Upper lobe of right lung (tissue), 1 donor: ENCODE measurements around the gene ODF2. TPM values are rescaled to one million over a fixed set of nuclear protein-coding genes. Genes with fewer than 3 reads are reported as not detected.
A peak's percentile ranks its signal among the peaks of the same experiment; 100 is the strongest.
"Not testable (repeated sequence)": the region's sequence is repeated elsewhere in the genome, so short reads cannot be mapped to it uniquely, and the experiment has no call there.

Experiments used
- ATAC-seq: fragments of 200-7000 bp; cut with Tn5 transposase; one replicate; pipeline ENCODE4 v1.9.1; 2020; ENCODE audit warnings: mild to moderate bottlenecking, moderate library complexity
- DNase-seq: peaks from one replicate; pipeline ENCODE4 v3.0.0-alpha.2; 2020
- H3K27ac ChIP-seq: fragments of 200-600 bp; one replicate; pipeline ENCODE4 v1.8.0; 2022
- H3K27me3 ChIP-seq: fragments of 200-600 bp; one replicate; pipeline ENCODE4 v1.8.0; 2022; ENCODE audit warnings: mild to moderate bottlenecking
- H3K36me3 ChIP-seq: fragments of 200-600 bp; one replicate; pipeline ENCODE4 v1.8.0; 2022
- H3K4me1 ChIP-seq: fragments of 200-600 bp; one replicate; pipeline ENCODE4 v1.8.0; 2022
- H3K4me3 ChIP-seq: fragments of 200-600 bp; one replicate; pipeline ENCODE4 v1.8.0; 2022; ENCODE audit warnings: mild to moderate bottlenecking
- H3K9me3 ChIP-seq: fragments of 200-600 bp; one replicate; pipeline ENCODE4 v1.8.0; 2022
- CTCF ChIP-seq: fragments of 200-600 bp; IDR thresholded peaks from one replicate; pipeline ENCODE4 v1.8.0; 2022; ENCODE audit warnings: antibody characterized with exemption
- intact Hi-C: fragments of 100-400 bp; cut with DNase I; formaldehyde crosslinking; loops from one replicate; pipeline ENCODE4 v1.11.0; 2022
- total RNA-seq: library from RNA; stranded (reverse); fragmentation: NEBNext Ultra II Directional; extraction: Animal tissue kit (Norgen Biotek cat#: 25700); gene quantifications from one replicate; pipeline ENCODE4 v1.2.1, GENCODE V29; 2021
- donor health status: DM: no; HTN: yes; CAD: no; lungs with severe emphysema.

The ODF2 gene
- total RNA-seq, 1 donor from 2014 or later = 17.3 TPM

DNA sequence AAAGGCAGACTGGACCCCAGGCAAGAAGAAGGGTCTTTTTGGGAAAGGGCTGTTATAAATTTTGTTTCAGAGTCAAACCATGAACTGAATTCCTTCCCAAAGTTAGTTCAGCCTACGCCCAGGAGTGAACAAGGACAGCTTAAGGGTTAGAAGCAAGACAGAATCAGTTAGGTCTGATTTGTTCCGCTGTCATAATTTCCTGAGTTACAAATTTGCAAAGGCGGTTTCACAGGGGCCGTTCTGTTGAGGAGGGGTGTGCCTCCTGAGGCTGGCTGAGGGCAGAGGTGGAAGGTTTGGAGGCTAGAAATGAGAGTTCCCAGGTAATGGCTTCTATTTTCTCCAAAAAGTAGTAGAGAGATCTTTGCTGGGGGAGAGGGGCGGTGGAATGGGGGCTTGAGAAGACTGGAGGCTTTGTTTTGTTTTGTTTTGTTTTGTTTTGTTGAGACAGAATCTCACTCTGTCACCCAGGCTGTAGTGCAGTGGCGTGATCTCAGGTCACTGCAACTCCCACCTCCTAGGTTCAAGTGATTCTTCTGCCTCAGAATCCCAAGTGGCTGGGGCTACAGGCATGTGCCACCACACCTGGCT lies 39.3 kb upstream of the ODF2 start:
- peaks cover 14% of the 10 kb centered on the region for H3K27me3 ChIP-seq
- no peak for ATAC-seq

DNA sequence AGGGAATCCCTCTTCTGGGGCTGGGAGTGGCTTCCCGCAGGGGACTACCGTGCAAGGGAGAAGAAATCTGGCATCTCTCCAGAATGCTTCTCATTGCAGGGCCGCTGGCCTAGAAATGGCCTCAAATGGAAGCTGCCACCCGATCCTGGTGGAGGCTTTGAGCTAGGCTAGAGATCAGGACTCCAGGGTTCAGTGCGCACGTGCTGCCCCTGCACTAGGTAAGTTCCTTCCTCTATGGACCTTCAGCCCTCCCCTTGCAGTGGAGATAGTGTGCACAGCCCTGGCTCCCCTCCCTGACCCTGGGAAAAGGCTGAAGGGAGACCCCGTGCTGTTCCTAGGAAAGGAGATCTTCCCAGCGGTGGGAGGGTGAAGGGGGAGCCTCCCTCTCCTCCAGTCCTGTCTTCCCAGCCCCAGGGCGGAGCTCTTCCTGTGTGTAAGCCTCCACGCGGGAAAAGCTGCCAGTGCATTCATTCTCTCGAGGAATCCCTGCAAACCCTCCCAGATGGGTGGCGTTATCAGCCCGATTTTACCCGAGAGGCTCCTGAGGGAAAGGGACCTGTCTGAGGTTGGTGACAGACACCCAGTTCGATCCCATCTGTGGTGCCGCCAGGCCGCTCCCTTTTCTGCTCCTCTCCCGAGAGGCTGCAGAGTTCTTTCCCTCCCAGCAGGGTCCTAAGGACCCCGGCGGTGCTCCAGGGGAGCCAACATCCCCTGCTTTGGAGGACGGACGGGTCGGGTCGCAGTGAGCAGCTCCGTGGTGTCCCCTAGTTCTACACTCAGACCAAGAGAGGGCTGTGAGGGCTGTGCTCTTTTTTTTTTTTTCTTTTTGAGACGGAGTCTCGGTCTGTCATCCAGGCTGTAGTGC lies 36.5 kb upstream of the ODF2 start:
- Histone ChIP-seq H3K27me3 (peaks cover 9% of the 10 kb centered on the region), H3K4me3 (peak overlapping the region; percentile 91), H3K36me3 (no peaks in the 10 kb centered on the region), H3K9me3 (no peaks in the 10 kb centered on the region), H3K27ac (no peak overlapping the region), H3K4me1 (peaks cover 18% of the 10 kb centered on the region)
- DNase-seq (no peak), ATAC-seq (no peak)
- intact Hi-C loops = no loop called here
- no peak for TF ChIP-seq CTCF

More for the DNA sequence above, 39.3 kb upstream of the ODF2 start:
- TF ChIP-seq CTCF = no peak
- no peaks in the 10 kb centered on the region for H3K9me3 ChIP-seq
- intact Hi-C loops = no loop called here
- peaks cover 18% of the 10 kb centered on the region for H3K4me1 ChIP-seq
- H3K36me3 ChIP-seq = no peaks in the 10 kb centered on the region
- H3K4me3 ChIP-seq = no peak overlapping the region
- no peak for DNase-seq
- H3K27ac ChIP-seq = no peak overlapping the region

GRCh38 chr9:128420060-128420650 lies 35.7 kb upstream of the ODF2 start:
- peak; percentile 93 for ATAC-seq
- peak; percentile 89 for TF ChIP-seq CTCF
- H3K9me3 ChIP-seq = no peaks in the 10 kb centered on the region
- peak overlapping the region; percentile 91 for H3K4me3 ChIP-seq
- H3K36me3 ChIP-seq = no peaks in the 10 kb centered on the region
- peaks cover 8% of the 10 kb centered on the region for H3K27me3 ChIP-seq
- DNase-seq = peak; percentile 87
- peak overlapping the region; percentile 65 for H3K27ac ChIP-seq
- peaks cover 18% of the 10 kb centered on the region for H3K4me1 ChIP-seq
- intact Hi-C loops = no loop called here

GRCh38 chr9:128420651-128421481 lies 34.9 kb upstream of the ODF2 start, which contains the start of gene CERCAM:
TSS of gene CERCAM (plus strand) at chr9:128420857. CDS start at chr9:128420878, 21 bp downstream.
- no peaks in the 10 kb centered on the region for H3K36me3 ChIP-seq
- intact Hi-C loops = no loop called here
- peak within 1 kb of the TSS; percentile 65 for H3K27ac ChIP-seq
- TF ChIP-seq CTCF = no peak
- peaks cover 6% of the 10 kb centered on the region for H3K27me3 ChIP-seq
- peak; percentile 73 for DNase-seq
- no peaks in the 10 kb centered on the region for H3K9me3 ChIP-seq
- peaks cover 18% of the 10 kb centered on the region for H3K4me1 ChIP-seq
- peak within 1 kb of the TSS; percentile 91 for H3K4me3 ChIP-seq
- peak; percentile 84 for ATAC-seq

DNA sequence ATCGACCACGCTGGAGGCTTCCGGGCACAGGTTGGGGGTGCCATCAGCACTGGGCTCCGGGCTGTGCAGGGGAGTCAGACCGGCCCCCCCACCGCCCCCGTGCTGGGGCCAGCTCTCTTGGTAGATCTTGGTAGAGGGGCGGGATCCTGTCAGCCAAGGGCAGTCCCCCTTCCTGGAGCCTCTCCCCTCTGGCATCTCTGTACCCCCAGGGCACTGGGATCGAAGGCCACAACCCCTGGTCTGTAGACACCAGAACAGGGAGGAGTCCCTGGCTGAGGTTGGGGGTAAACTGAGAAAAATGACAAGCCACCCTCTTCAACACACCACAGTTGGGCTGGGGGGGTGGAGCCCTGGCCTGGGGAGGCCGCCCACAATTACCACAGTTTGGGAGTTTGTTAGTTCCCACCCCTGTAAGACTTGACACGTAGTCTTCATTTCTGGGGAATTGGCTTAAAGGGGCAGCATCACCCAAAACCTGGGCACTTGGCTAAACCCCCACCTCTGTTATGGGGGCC lies 34.3 kb upstream of the ODF2 start:
- peaks cover 18% of the 10 kb centered on the region for H3K4me1 ChIP-seq
- no peaks in the 10 kb centered on the region for H3K27me3 ChIP-seq
- H3K36me3 ChIP-seq = no peaks in the 10 kb centered on the region
- peak overlapping the region; percentile 91 for H3K4me3 ChIP-seq
- TF ChIP-seq CTCF = no peak
- H3K27ac ChIP-seq = peak overlapping the region; percentile 25
- ATAC-seq (no peak), DNase-seq (no peak)
- intact Hi-C loops = no loop called here
- no peaks in the 10 kb centered on the region for H3K9me3 ChIP-seq

GRCh38 chr9:128422022-128422782 lies 33.6 kb upstream of the ODF2 start:
- H3K27ac ChIP-seq, intact Hi-C loops, DNase-seq, H3K4me3 ChIP-seq, H3K27me3 ChIP-seq, H3K9me3 ChIP-seq, ATAC-seq, H3K36me3 ChIP-seq: not testable (repeated sequence)
- peaks cover 18% of the 10 kb centered on the region for H3K4me1 ChIP-seq
